Left ventricle myocardium superior (tissue), 1 donor: ENCODE results near the gene ARL5A. TPM values are rescaled to one million over a fixed set of nuclear protein-coding genes. Genes with fewer than 3 reads are reported as not detected.
"Not testable (repeated sequence)": the region's sequence is repeated elsewhere in the genome, so short reads cannot be mapped to it uniquely, and the experiment has no call there.

Experiments
- ATAC-seq: fragments of 200-7000 bp; cut with Tn5 transposase; one replicate; pipeline ENCODE4 v1.9.1; 2020; ENCODE audit warnings: mild to moderate bottlenecking, moderate library complexity
- DNase-seq: peaks from one replicate; pipeline ENCODE4 v3.0.0-alpha.2; 2020
- intact Hi-C: fragments of 100-400 bp; cut with micrococcal nuclease; formaldehyde crosslinking; loops from one replicate; pipeline ENCODE4 v1.11.0; 2022
- long read RNA-seq: library from polyadenylated mRNA; unstranded; transcript quantifications from one replicate; pipeline ENCODE4 v2.0.0, GENCODE V29; 2021
- total RNA-seq: library from RNA; stranded (reverse); fragmentation: NEBNext Ultra II Directional; extraction: Animal tissue kit (Norgen Biotek cat#: 25700); gene quantifications from one replicate; pipeline ENCODE4 v1.2.1, GENCODE V29; 2021
- donor health status: DM: no; HTN: yes; CAD: no; lungs with severe emphysema.

ARL5A gene
- 60.7 TPM for total RNA-seq
- long read RNA-seq, full-length matches to known transcripts: 158 of 161 reads
- long read RNA-seq, partial matches to known transcripts: 0 of 161 reads
- long read RNA-seq, other reads (novel, unspliced or antisense): 3 of 161 reads

- ATAC-seq (peak; percentile 98), DNase-seq (peak; percentile 97)
- intact Hi-C loops: no loop called here
Measured at GRCh38 chr2:151828143-151828889, at the start of gene ARL5A. Gene ARL5A, minus strand, starts transcription at chr2:151828421. Its CDS starts 245 bp downstream, at chr2:151828176.

- DNase-seq, intact Hi-C loops, ATAC-seq: not testable (repeated sequence)
Measured at GRCh38 chr2:151875631-151876030, 47.4 kb upstream of the ARL5A start.

- no peak for ATAC-seq
- intact Hi-C loops: no loop called here
- no peak for DNase-seq
Measured at GRCh38 chr2:151872463-151872862, 44.2 kb upstream of the ARL5A start.

- intact Hi-C loops: no loop called here
- DNase-seq (no peak), ATAC-seq (no peak)
Measured at GRCh38 chr2:151869291-151869690, 41.1 kb upstream of the ARL5A start.

GRCh38 chr2:151862700-151863099, 34.5 kb upstream of the ARL5A start:
- intact Hi-C loops: no loop called here
- no peak for DNase-seq
- ATAC-seq: no peak

GRCh38 chr2:151861174-151861573, 33.0 kb upstream of the ARL5A start:
- DNase-seq (no peak), ATAC-seq (no peak)
- intact Hi-C loops: no loop called here

GRCh38 chr2:151860613-151861146, 32.5 kb upstream of the ARL5A start:
- no peak for DNase-seq
- ATAC-seq: no peak
- intact Hi-C loops: no loop called here

- ATAC-seq (no peak), DNase-seq (no peak)
- intact Hi-C loops: no loop called here
Measured at GRCh38 chr2:151860210-151860609, 32.0 kb upstream of the ARL5A start.

- intact Hi-C loops: no loop called here
- no peak for DNase-seq
- no peak for ATAC-seq
Measured at GRCh38 chr2:151857650-151858049, 29.4 kb upstream of the ARL5A start.

GRCh38 chr2:151855111-151855510, 26.9 kb upstream of the ARL5A start:
- intact Hi-C loops: no loop called here
- DNase-seq (no peak), ATAC-seq (no peak)

GRCh38 chr2:151853070-151853758, 25.0 kb upstream of the ARL5A start:
- ATAC-seq (no peak), DNase-seq (no peak)
- intact Hi-C loops: no loop called here

- peak; percentile 48 for ATAC-seq
- no peak for DNase-seq
- intact Hi-C loops: no loop called here
Measured at GRCh38 chr2:151852260-151853069, 24.2 kb upstream of the ARL5A start.

GRCh38 chr2:151851761-151852160, 23.5 kb upstream of the ARL5A start:
- DNase-seq (no peak), ATAC-seq (peak; percentile 82)
- intact Hi-C loops: no loop called here

- DNase-seq (no peak), ATAC-seq (no peak)
- intact Hi-C loops: no loop called here
Measured at GRCh38 chr2:151849413-151850010, 21.3 kb upstream of the ARL5A start.

GRCh38 chr2:151845884-151846283, 17.7 kb upstream of the ARL5A start:
- ATAC-seq (no peak), DNase-seq (no peak)
- intact Hi-C loops: no loop called here

GRCh38 chr2:151845481-151845880, 17.3 kb upstream of the ARL5A start:
- intact Hi-C loops: no loop called here
- peak; percentile 79 for ATAC-seq
- DNase-seq: no peak

GRCh38 chr2:151844211-151844896, 16.1 kb upstream of the ARL5A start:
- DNase-seq (no peak), ATAC-seq (peak; percentile 86)
- intact Hi-C loops: no loop called here

- intact Hi-C loops: no loop called here
- ATAC-seq (peak; percentile 19), DNase-seq (no peak)
Measured at GRCh38 chr2:151843691-151844061, 15.5 kb upstream of the ARL5A start.
